SJSA1 (cell line): ENCODE measurements around the gene ETS2. TPM values are rescaled to one million over a fixed set of nuclear protein-coding genes. Genes with fewer than 3 reads are reported as not detected.
A peak's percentile ranks its signal among the peaks of the same experiment; 100 is the strongest.

ENCODE experiments used
- DNase-seq, 2 experiments: peaks; one replicate each; pipeline ENCODE4 v3.0.0-alpha.2; 2015 to 2020; ENCODE audit warnings: low spot score in 2 of 2, low read depth in 1 of 2
- H3K27ac ChIP-seq: fragments of 250-450 bp; sonication (Bioruptor Pico); 2 replicates; pipeline ENCODE4 v1.5.1; 2020; ENCODE audit warnings: mild to moderate bottlenecking, moderate library complexity
- H3K27me3 ChIP-seq: fragments of 250-450 bp; sonication (Bioruptor Pico); replicated peaks from 2 replicates; pipeline ENCODE4 v1.5.1; 2020; ENCODE audit warnings: mild to moderate bottlenecking, moderate library complexity
- H3K36me3 ChIP-seq: fragments of 250-450 bp; sonication (Bioruptor Pico); 2 replicates; pipeline ENCODE4 v1.5.1; 2020; ENCODE audit warnings: mild to moderate bottlenecking
- H3K4me1 ChIP-seq: fragments of 250-450 bp; sonication (Bioruptor Pico); replicated peaks from 2 replicates; pipeline ENCODE4 v1.6.1; 2021; ENCODE audit warnings: mild to moderate bottlenecking
- H3K4me3 ChIP-seq: fragments of 250-450 bp; sonication (Bioruptor Pico); 2 replicates; pipeline ENCODE4 v1.5.1; 2020; ENCODE audit warnings: mild to moderate bottlenecking
- H3K9me3 ChIP-seq: fragments of 250-450 bp; sonication (Bioruptor Pico); replicated peaks from 2 replicates; pipeline ENCODE4 v1.5.1; 2020; ENCODE audit warnings: mild to moderate bottlenecking
- total RNA-seq: library from RNA; depleted of rRNA; stranded (reverse); fragments of >200 nt; shearing (Covaris generic); gene quantifications from 2 replicates; pipeline ENCODE4 v1.2.3, GENCODE V29; 2014

The ETS2 gene
- total RNA-seq, 1 experiment from 2014 or later: 48.2 TPM

GRCh38 chr21:38800924-38801744, 4.6 kb upstream of the ETS2 start:
- Histone ChIP-seq H3K27ac (no peak overlapping the region), H3K9me3 (no peaks in the 10 kb centered on the region), H3K4me3 (no peak overlapping the region), H3K36me3 (peaks cover 4% of the 10 kb centered on the region), H3K4me1 (peaks cover 49% of the 10 kb centered on the region), H3K27me3 (no peaks in the 10 kb centered on the region)
- no peak for DNase-seq

GRCh38 chr21:38802050-38803026, 3.4 kb upstream of the ETS2 start:
- Histone ChIP-seq H3K4me1 (peaks cover 37% of the 10 kb centered on the region), H3K36me3 (peaks cover 9% of the 10 kb centered on the region), H3K9me3 (no peaks in the 10 kb centered on the region), H3K27ac (no peak overlapping the region), H3K4me3 (no peak overlapping the region), H3K27me3 (no peaks in the 10 kb centered on the region)
- DNase-seq: no peak

GRCh38 chr21:38803075-38803660, 2.6 kb upstream of the ETS2 start:
- peaks cover 17% of the 10 kb centered on the region for H3K36me3 ChIP-seq
- H3K4me3 ChIP-seq: no peak overlapping the region
- H3K9me3 ChIP-seq: no peaks in the 10 kb centered on the region
- H3K4me1 ChIP-seq: peaks cover 37% of the 10 kb centered on the region
- no peak for DNase-seq
- H3K27me3 ChIP-seq: no peaks in the 10 kb centered on the region
- H3K27ac ChIP-seq: no peak overlapping the region

GRCh38 chr21:38804030-38804788, 1.5 kb upstream of the ETS2 start:
- peaks cover 26% of the 10 kb centered on the region for H3K36me3 ChIP-seq
- H3K4me1 ChIP-seq: peaks cover 39% of the 10 kb centered on the region
- DNase-seq: no peak
- peak overlapping the region; percentile 86 for H3K4me3 ChIP-seq
- no peak overlapping the region for H3K27ac ChIP-seq
- no peaks in the 10 kb centered on the region for H3K9me3 ChIP-seq
- H3K27me3 ChIP-seq: no peaks in the 10 kb centered on the region

GRCh38 chr21:38804789-38805327, 871 bp upstream of the ETS2 start:
- peaks cover 32% of the 10 kb centered on the region for H3K36me3 ChIP-seq
- H3K4me3 ChIP-seq: peak overlapping the region; percentile 86
- peaks cover 44% of the 10 kb centered on the region for H3K4me1 ChIP-seq
- H3K9me3 ChIP-seq: no peaks in the 10 kb centered on the region
- DNase-seq: peak in 1 of 2 experiments; percentile 72
- H3K27ac ChIP-seq: peak overlapping the region; percentile 50
- H3K27me3 ChIP-seq: no peaks in the 10 kb centered on the region

GRCh38 chr21:38806153-38806941, 618 bp downstream of the ETS2 start:
- DNase-seq: no peak
- Histone ChIP-seq H3K9me3 (no peaks in the 10 kb centered on the region), H3K4me1 (peaks cover 53% of the 10 kb centered on the region), H3K27ac (peak overlapping the region; percentile 50), H3K27me3 (no peaks in the 10 kb centered on the region), H3K36me3 (peaks cover 46% of the 10 kb centered on the region), H3K4me3 (peak overlapping the region; percentile 86)

- Histone ChIP-seq H3K27ac (peak overlapping the region; percentile 50), H3K9me3 (no peaks in the 10 kb centered on the region), H3K4me3 (peak overlapping the region; percentile 86), H3K27me3 (no peaks in the 10 kb centered on the region), H3K4me1 (peaks cover 59% of the 10 kb centered on the region), H3K36me3 (peaks cover 51% of the 10 kb centered on the region)
- DNase-seq: no peak
These were observed 1.2 kb downstream of the ETS2 start for GRCh38 chr21:38806942-38807284.

GRCh38 chr21:38807441-38807871, 1.7 kb downstream of the ETS2 start:
- Histone ChIP-seq H3K4me3 (peak overlapping the region; percentile 86), H3K9me3 (no peaks in the 10 kb centered on the region), H3K27ac (peak overlapping the region; percentile 50; the same call in 1 of the 2 replicates), H3K27me3 (no peaks in the 10 kb centered on the region), H3K4me1 (peaks cover 64% of the 10 kb centered on the region), H3K36me3 (peaks cover 57% of the 10 kb centered on the region)
- DNase-seq: no peak

- no peak for DNase-seq
- no peaks in the 10 kb centered on the region for H3K9me3 ChIP-seq
- peaks cover 62% of the 10 kb centered on the region for H3K36me3 ChIP-seq
- peak overlapping the region; percentile 50; the same call in 1 of the 2 replicates for H3K27ac ChIP-seq
- H3K4me3 ChIP-seq: peak overlapping the region; percentile 86
- H3K27me3 ChIP-seq: no peaks in the 10 kb centered on the region
- H3K4me1 ChIP-seq: peaks cover 68% of the 10 kb centered on the region
These were observed 2.3 kb downstream of the ETS2 start for GRCh38 chr21:38807986-38808385.

- H3K4me1 ChIP-seq: peaks cover 78% of the 10 kb centered on the region
- H3K9me3 ChIP-seq: no peaks in the 10 kb centered on the region
- DNase-seq: peak in 1 of 2 experiments; percentile 21
- H3K27ac ChIP-seq: 0 out of 2 replicates have a peak overlapping the region, but pooled peaks have one; percentile 4
- H3K36me3 ChIP-seq: peaks cover 76% of the 10 kb centered on the region
- no peak overlapping the region for H3K4me3 ChIP-seq
- H3K27me3 ChIP-seq: no peaks in the 10 kb centered on the region
These were observed 3.6 kb downstream of the ETS2 start for GRCh38 chr21:38809198-38809878.

- H3K4me3 ChIP-seq: no peak overlapping the region
- peaks cover 78% of the 10 kb centered on the region for H3K4me1 ChIP-seq
- H3K9me3 ChIP-seq: no peaks in the 10 kb centered on the region
- peak in 1 of 2 experiments; percentile 18 for DNase-seq
- peak overlapping the region; percentile 81 for H3K27ac ChIP-seq
- H3K27me3 ChIP-seq: no peaks in the 10 kb centered on the region
- peaks cover 85% of the 10 kb centered on the region for H3K36me3 ChIP-seq
These were observed 4.5 kb downstream of the ETS2 start for GRCh38 chr21:38810034-38810825.
